Progenitor cell of endocrine pancreas (in vitro differentiated cells): ENCODE data around the gene HIRIP3. TPM values are rescaled to one million over a fixed set of nuclear protein-coding genes. Genes with fewer than 3 reads are reported as not detected.
A peak's percentile ranks its signal among the peaks of the same experiment; 100 is the strongest.

Source experiments
- DNase-seq: peaks from one replicate; pipeline ENCODE4 v3.0.0; 2021; ENCODE audit warnings: low spot score; ENCODE audit not compliant: unreplicated experiment
- H3K27ac Mint-ChIP-seq: 2 replicates; pipeline ENCODE4 v1.8.0; 2021; ENCODE audit warnings: mild to moderate bottlenecking, moderate library complexity, mixed read lengths
- H3K27me3 Mint-ChIP-seq: 2 replicates; pipeline ENCODE4 v1.8.0; 2021; ENCODE audit warnings: mixed read lengths
- H3K36me3 Mint-ChIP-seq: 2 replicates; pipeline ENCODE4 v1.8.0; 2022; ENCODE audit warnings: mixed read lengths; ENCODE audit not compliant: insufficient read depth
- H3K4me1 Mint-ChIP-seq: 2 replicates; pipeline ENCODE4 v1.8.0; 2021; ENCODE audit warnings: low read depth, mixed read lengths
- H3K4me3 Mint-ChIP-seq: 2 replicates; pipeline ENCODE4 v1.8.0; 2021; ENCODE audit warnings: low read depth, mild to moderate bottlenecking, moderate library complexity, mixed read lengths
- H3K9me3 Mint-ChIP-seq: 2 replicates; pipeline ENCODE4 v1.8.0; 2021; ENCODE audit warnings: low read depth, mixed read lengths
- total RNA-seq: library from RNA; stranded (reverse); gene quantifications from 2 replicates; pipeline ENCODE4 v1.2.1, GENCODE V29; 2021
- TF ChIP-seq, protein P1 (sequence below): fragments of 200-600 bp; sonication (generic); IDR thresholded peaks from one replicate; pipeline ENCODE4 v1.5.0; 2021; ENCODE audit warnings: antibody characterized with exemption, mild to moderate bottlenecking; ENCODE audit not compliant: unreplicated experiment

Gene HIRIP3
- total RNA-seq, 1 donor from 2014 or later, result 11.4 TPM

DNA sequence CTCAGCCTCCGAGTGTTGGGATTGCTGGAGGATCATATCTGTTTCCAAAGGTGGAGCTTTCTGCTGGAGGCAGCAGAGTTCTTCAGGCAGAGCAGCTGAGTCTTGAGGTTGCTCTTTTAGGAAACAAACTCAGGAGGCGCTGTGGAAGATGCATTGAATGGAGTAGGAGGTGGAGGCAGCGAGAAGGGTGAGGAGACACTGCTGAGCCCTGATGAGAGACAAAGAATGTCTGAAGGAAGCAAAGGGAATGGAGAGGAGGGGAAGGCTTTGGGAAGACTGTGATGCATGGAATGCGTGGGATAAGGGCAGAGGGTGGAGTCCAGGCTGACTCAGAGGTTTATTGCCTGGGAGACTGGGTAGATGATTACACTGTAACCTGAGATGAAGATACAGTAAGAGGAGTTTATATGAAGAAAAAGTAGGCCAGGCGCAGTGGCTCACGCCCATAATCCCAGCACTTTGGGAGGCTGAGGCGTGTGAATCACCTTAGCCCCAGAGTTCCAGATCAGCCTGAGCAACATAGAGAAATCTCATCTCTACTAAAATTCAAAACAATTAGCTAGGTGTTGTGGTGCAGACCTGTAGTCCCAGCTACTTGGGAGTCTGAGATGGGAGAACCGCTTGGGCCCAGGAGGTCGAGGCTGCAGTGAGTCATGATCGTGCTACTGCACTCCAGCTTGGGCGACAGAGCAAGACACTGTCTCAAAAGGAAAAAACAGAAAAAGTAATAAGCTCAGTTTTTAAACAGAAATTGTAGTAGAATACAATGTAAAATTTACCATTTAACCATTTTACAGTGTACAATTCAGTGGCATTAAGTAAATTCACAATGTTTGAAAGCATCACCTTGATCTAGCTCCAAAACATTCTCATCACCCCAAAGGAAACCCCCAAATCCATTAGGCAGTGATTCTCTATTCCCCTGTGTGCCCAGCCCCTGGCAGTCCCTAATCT lies 51.3 kb downstream of the HIRIP3 start:
- no peaks in the 10 kb centered on the region for H3K36me3 Mint-ChIP-seq
- TF ChIP-seq, protein P1, sequence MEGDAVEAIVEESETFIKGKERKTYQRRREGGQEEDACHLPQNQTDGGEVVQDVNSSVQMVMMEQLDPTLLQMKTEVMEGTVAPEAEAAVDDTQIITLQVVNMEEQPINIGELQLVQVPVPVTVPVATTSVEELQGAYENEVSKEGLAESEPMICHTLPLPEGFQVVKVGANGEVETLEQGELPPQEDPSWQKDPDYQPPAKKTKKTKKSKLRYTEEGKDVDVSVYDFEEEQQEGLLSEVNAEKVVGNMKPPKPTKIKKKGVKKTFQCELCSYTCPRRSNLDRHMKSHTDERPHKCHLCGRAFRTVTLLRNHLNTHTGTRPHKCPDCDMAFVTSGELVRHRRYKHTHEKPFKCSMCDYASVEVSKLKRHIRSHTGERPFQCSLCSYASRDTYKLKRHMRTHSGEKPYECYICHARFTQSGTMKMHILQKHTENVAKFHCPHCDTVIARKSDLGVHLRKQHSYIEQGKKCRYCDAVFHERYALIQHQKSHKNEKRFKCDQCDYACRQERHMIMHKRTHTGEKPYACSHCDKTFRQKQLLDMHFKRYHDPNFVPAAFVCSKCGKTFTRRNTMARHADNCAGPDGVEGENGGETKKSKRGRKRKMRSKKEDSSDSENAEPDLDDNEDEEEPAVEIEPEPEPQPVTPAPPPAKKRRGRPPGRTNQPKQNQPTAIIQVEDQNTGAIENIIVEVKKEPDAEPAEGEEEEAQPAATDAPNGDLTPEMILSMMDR, result peak; percentile 27
- peak overlapping the region; percentile 93 for H3K27ac Mint-ChIP-seq
- peaks cover 2% of the 10 kb centered on the region for H3K9me3 Mint-ChIP-seq
- no peaks in the 10 kb centered on the region for H3K27me3 Mint-ChIP-seq
- peaks cover 16% of the 10 kb centered on the region for H3K4me1 Mint-ChIP-seq
- peak overlapping the region; percentile 1 for H3K4me3 Mint-ChIP-seq
- DNase-seq, result no peak

Other genes with a start within 250 kb of the HIRIP3 start
- 0.17 and 0.38 TPM in 2 replicates for gene C16orf54, start 249.6 kb downstream of the HIRIP3 start, total RNA-seq
- gene ZG16, start 217.4 kb downstream of the HIRIP3 start, total RNA-seq, result not detected in 2 replicates
- 78.4 and 79.8 TPM in 2 replicates for gene KIF22, start 204.9 kb downstream of the HIRIP3 start, total RNA-seq
- 345 and 347 TPM in 2 replicates for gene MAZ, start 189.1 kb downstream of the HIRIP3 start, total RNA-seq
- gene PRRT2, start 183.4 kb downstream of the HIRIP3 start, total RNA-seq, result 1.4 and 2.4 TPM in 2 replicates
- 26.4 and 29.9 TPM in 2 replicates for gene PAGR1, start 179.5 kb downstream of the HIRIP3 start, total RNA-seq
- 6.5 and 9.0 TPM in 2 replicates for gene MVP, start 175.2 kb downstream of the HIRIP3 start, total RNA-seq
- gene CDIPT, start 132.4 kb downstream of the HIRIP3 start, total RNA-seq, result 46.3 and 51.2 TPM in 2 replicates
- 13.2 and 16.2 TPM in 2 replicates for gene SEZ6L2, start 96.1 kb downstream of the HIRIP3 start, total RNA-seq
- gene ASPHD1, start 95.1 kb downstream of the HIRIP3 start, total RNA-seq, result 3.1 and 3.8 TPM in 2 replicates
- gene KCTD13, start 69.4 kb downstream of the HIRIP3 start, total RNA-seq, result 31.4 and 34.7 TPM in 2 replicates
- gene TMEM219, start 33.5 kb downstream of the HIRIP3 start, total RNA-seq, result 89.4 and 91.9 TPM in 2 replicates
- gene TAOK2, start 21.7 kb downstream of the HIRIP3 start, total RNA-seq, result 51.1 and 54.0 TPM in 2 replicates
- 72.7 and 74.2 TPM in 2 replicates for gene INO80E, start 624 bp upstream of the HIRIP3 start, total RNA-seq
- gene DOC2A, start 15.4 kb upstream of the HIRIP3 start, total RNA-seq, result 4.4 and 5.0 TPM in 2 replicates
- gene C16orf92, start 27.6 kb upstream of the HIRIP3 start, total RNA-seq, result not detected in 2 replicates
- 1.5 and 1.7 TPM in 2 replicates for gene TLCD3B, start 35.7 kb upstream of the HIRIP3 start, total RNA-seq
- gene ALDOA, start 70.1 kb upstream of the HIRIP3 start, total RNA-seq, result 273 and 283 TPM in 2 replicates
- 142 and 144 TPM in 2 replicates for gene PPP4C, start 80.4 kb upstream of the HIRIP3 start, total RNA-seq
- gene TBX6, start 96.3 kb upstream of the HIRIP3 start, total RNA-seq, result 3.5 and 3.9 TPM in 2 replicates
- 41.7 and 45.7 TPM in 2 replicates for gene YPEL3, start 100.6 kb upstream of the HIRIP3 start, total RNA-seq
- gene GDPD3, start 117.9 kb upstream of the HIRIP3 start, total RNA-seq, result 13.3 and 13.8 TPM in 2 replicates
- gene MAPK3, start 127.6 kb upstream of the HIRIP3 start, total RNA-seq, result 59.8 and 62.8 TPM in 2 replicates
- gene CORO1A, start 188.0 kb upstream of the HIRIP3 start, total RNA-seq, result 1.6 and 3.8 TPM in 2 replicates
- gene BOLA2B, start 198.0 kb upstream of the HIRIP3 start, total RNA-seq, result 65.0 and 71.5 TPM in 2 replicates
- gene SLX1A, start 198.3 kb upstream of the HIRIP3 start, total RNA-seq, result 28.7 and 37.5 TPM in 2 replicates
- gene SULT1A3, start 203.6 kb upstream of the HIRIP3 start, total RNA-seq, result 33.0 and 33.3 TPM in 2 replicates